HS-5 (cell line): ENCODE measurements around the gene IDH3G.
"Not testable (repeated sequence)": the region's sequence is repeated elsewhere in the genome, so short reads cannot be mapped to it uniquely, and the experiment has no call there.

ENCODE experiments used
- DNase-seq: peaks from one replicate; pipeline ENCODE4 v3.0.0-alpha.2; 2012; ENCODE audit warnings: low read depth

Gene IDH3G

DNA sequence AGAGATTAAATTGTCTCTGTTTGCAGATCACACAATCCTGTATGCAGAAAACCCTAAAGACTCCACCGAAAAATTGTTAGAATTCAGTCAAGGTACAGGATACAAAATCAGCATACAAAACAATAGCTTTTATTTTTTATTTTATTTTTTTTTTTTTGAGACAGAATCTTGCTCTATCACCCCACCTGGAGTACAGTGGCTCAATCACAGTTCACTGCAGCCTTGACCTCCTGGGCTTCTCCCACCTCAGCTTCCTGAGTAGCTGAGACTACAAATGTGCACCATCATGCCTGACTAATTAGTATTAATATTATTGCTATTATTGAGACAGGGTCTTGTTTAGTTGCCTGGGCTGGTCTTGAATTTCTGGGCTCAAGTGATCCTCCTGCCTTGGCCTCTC, 39.0 kb downstream of the IDH3G start:
- DNase-seq = no peak

DNA sequence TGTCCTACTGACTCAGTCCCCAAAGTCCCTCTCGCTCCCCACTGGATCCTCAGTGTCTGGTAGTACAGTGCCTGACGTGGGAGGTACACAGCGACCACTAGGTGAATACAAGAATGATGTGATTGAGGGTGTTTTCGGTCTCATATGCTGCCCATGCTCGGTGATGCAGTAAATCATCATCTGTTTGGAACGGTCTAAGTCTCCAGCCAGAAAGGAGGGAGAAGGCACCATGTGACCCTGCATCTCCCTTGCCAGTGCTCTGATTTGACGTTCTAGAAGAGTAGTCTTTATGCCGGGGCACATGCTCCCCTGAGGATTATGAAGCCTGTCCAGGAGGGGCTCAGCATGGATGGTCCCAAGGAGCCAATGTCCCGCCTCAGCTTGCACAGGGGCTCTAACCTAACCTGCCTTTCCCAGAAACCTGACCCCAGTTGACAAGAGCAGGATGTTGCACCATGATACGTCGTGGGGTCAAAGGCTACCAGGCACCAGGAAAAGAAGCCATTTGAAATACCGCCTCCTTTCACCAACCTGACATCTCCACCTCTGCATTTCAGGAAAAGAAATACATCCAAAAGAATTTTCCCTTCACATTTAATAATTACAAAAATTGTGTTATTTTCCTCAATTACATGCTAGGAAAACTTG, 43.9 kb downstream of the IDH3G start:
- no peak for DNase-seq

DNA sequence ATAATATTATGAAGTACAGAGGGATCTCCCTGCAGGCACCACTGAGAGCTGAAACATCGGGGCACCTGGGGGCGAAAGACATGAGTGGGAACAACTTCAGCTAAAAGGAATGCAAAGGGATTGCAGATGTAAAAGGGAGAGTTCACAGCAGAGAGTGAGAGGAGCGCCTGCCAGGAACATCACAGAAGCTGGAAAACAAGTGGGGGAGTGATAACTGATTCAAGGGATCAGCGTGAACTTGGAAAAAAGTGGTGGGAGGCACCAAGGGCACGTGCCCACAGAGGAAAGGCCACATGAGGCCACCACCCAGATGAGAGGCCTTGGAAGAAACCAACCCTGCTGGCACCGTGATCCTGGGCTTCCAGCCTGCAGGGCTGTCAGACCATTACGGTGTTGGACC, 45.2 kb downstream of the IDH3G start:
- DNase-seq = not testable (repeated sequence)

DNA sequence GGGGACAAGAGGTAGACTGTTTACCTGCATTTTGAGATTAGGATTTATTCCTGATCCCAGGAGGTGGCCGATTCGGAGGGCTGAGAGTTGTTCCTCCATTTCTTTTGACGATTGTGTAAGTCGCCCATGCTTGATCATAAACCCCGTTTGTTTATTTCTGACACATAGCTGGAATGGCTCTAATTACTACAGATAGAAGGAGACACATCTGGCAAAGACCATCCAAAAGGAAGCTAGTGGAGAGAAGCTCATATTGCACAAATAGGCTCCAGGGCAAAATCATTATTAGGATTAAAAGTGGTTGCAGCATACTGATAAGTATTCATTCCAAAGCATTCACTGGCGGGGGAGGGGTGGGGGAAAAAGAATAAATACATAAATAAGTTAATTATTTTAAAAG, 47.2 kb downstream of the IDH3G start:
- DNase-seq = not testable (repeated sequence)

DNA sequence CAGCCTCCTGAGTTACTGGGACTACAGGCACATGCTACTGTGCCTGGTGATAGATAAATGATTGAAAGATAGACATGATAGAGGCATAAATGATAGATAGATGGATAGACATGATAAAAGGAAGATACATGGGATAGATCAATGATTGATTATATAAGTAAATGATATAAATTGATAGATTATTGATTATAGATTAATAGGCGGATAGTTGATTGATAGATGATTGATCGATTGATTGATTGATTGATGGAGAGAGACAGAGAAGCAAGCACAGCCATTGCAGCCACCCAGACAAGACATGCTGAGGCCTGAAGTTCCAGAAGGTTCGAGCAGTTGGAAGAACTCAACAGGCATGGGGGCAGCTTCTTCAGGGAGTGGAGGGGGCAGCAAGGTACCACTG, 47.8 kb downstream of the IDH3G start:
- DNase-seq = no peak

DNA sequence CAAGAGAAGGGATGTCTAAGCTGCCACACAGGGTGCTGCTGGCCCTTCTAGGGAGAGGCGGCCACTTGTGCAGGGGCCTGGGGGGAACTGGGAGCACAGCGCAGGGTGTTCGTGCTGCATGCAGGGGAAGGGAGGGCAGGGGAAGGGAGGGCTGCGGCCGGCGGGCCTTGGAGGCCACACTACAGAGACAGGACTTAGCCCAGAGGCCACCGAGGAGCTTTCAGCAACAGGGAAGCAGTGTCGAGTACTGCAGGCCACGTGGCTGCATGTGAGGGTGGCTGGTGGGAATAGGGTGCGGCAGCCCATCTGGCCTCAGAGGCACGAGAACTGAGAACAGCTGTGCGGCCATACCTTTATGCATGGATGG, 49.1 kb downstream of the IDH3G start:
- DNase-seq = not testable (repeated sequence)

DNA sequence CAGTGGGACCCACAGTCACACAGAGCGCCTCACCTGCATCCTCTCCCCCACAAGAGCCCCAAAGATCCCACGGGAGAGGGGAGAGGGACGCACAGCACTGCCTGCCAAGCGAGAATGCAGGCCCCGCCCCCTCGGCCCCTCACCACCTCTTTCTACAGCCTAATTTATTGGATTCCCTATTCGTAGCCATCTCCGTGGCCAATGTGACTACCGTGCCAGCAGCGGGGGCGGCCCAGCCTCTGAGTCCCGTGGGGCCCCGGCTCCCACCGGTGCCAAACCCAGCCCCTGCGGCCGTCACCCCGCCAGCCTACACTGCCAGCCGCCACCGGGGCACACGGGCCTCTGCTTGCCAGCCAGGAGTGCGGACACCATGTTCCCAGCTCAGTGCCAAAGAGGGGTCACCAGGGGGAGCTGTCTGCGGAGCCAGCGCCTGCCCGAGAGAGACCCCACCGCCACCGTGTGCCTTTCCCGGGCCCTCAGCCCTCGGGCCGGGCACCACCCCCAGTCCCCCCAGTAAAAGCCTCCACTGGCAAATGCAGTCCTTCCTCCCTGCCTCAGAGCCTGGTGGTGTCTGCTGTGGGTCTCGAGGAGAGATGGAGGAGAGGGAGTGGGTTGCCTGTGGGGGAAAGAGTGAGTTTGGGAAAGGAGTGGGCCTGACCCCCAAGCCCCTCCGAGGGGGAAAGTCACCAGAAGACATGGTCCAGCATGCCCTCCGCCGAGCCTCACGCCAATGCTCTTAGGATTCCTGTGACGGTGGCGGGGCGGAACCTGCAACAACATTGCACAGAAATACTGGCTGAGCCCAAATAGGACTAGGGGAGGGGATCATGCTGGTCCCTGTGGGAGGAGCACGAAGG, 49.7 kb downstream of the IDH3G start:
- no peak for DNase-seq

DNA sequence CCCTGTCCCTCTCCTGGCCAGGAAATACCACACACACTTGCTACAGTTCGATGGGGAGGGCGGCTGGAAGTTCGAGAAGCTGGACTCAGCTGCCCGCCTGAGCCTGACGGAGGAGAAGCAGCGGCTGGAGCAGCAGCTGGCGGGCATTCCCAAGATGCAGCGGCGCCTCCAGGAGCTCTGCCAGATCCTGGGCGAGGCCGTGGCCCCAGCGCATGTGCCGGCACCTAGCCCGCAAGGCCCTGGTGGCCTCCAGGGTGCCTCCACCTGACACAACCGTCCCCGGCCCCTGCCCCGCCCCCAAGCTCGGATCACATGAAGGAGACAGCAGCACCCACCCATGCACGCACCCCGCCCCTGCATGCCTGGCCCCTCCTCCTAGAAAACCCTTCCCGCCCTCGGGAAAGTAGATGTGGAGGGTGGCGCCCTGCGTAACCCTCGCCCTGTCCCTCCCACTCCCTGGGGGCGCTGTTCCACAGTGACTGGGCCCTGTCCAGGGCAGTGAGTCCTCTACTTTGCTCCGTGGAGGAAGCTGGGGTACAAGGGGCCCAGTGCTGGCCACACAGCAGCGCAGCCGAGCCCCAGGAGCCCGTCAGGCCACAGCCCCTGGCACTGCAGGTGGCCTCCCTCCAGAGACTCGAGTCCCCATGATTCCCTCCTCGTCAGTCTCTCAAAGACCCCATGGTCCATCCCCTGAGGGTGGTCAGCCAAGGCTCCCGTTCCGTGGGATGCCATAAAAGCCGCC, 50.5 kb downstream of the IDH3G start:
- DNase-seq = not testable (repeated sequence)

DNA sequence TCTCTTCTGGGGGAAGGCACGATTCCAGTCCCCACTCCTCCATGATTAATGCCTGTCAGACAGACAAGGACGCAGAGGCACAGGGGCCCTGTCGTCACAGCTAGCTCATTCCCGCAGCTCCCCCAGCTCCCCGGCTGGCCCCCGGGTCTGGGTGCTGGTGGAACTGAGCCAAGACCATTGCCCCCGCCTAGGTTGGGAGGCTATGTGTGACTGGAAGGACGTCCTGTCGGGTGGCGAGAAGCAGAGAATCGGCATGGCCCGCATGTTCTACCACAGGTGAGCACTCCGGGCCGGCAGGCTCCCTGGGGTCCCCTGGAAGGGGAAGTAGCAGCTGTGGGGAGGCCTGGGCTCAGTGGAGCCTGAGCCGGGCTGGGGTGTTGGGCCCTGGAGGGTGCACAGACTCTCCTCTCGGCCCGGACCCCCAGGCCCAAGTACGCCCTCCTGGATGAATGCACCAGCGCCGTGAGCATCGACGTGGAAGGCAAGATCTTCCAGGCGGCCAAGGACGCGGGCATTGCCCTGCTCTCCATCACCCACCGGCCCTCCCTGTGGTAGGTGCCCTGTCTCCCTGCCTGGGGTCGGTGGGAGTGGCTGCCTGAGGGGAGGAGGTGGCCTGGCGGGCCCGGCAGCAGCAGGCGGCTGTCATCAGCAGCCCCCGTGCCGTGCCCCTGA, 51.2 kb downstream of the IDH3G start:
- DNase-seq = not testable (repeated sequence)

DNA sequence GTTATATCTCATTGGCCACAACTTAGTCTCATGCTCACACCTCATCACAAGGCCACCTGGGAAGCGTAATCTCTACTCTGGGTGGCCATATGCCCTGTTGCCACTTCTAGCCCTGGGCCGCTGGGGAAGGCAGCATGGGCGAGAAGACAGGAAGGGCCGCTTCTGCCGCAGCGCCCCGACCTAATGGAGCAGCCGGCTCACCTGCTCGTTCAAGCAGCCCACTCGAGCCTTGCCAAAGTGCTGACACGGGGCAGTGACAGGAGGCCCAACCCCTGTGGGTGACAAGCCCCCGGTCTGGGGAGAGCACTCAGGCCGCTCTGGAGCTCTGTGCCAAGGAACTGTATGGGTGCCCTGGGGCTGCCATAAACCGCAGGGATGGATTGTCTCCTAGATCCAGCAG, 52.1 kb downstream of the IDH3G start:
- not testable (repeated sequence) for DNase-seq

DNA sequence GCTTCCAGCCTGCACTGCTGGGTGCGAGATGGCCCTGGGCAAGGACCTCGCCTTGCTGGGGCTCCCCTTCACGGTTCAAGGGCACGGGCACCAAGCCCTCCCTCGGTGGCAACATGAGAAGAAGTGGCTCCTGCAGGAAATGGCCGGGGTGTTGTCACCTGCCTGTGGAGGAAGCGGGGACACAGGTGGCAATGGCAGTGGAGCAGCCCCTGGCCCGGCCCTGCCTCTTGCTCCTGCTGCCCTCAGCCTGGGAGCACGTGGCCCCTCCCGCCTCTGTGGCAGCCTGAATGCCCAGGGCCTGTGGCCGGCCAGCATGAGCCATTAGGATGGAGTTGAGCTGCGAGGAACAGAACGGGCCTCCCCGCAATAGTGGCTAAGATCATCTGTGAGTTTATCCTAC, 52.7 kb downstream of the IDH3G start:
- DNase-seq = no peak

DNA sequence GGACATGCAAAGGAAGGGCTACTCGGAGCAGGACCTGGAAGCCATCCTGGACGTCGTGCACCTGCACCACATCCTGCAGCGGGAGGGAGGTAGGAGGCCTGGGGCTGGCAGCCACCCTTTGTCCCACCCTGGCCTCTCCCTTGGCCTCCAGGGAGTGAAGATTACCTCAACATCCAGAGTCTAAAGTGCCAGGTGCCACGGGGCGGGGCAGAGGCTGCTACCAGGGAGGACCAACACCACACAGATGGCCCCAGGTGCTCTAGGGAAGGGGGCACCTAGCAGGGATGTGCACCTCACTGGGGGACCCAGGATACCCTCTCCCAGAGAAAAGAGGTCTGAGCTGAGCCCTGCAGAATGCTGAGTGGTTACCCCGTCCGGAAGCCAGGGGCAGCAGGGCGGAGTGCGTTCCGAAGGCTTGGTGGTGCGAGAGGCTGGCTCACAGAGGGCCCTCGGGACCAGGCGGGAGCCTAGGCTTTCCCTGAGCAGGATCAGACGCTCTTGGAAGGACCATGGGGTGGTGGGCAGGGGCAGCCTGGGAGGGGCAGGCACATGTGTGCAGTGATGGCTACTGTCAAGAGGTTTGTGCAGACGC, 53.4 kb downstream of the IDH3G start:
- DNase-seq = no peak

DNA sequence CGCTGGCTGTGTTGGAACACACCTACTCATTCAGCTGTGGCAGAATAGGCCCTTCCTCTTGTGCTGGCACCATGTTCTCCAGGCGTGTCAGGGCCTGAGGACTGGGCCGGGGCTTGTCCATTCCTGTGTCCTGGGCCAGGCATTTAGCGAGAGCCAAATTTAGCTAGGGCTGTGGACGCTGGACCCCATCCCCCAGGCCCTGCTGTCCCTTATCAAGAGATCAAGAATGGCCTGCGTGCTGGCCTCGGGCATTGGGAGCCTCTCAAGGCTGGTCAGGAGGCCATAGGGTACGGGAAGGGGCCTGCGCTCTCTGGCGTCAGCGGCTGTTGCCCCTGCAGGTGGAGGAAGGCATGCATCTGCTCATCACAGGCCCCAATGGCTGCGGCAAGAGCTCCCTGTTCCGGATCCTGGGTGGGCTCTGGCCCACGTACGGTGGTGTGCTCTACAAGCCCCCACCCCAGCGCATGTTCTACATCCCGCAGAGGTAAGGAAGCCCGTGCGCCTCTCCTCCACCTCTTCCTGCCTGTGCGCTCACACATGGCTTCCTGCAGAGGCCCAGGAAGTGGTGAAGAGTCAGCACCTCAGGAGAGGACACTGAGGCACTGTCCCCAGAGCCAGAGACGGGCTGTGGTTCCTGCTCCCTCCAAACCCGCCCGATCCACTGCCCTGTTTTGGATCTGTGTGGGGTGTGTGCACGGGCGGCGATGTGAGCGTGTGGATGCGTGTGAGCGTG, 54.3 kb downstream of the IDH3G start:
- no peak for DNase-seq

DNA sequence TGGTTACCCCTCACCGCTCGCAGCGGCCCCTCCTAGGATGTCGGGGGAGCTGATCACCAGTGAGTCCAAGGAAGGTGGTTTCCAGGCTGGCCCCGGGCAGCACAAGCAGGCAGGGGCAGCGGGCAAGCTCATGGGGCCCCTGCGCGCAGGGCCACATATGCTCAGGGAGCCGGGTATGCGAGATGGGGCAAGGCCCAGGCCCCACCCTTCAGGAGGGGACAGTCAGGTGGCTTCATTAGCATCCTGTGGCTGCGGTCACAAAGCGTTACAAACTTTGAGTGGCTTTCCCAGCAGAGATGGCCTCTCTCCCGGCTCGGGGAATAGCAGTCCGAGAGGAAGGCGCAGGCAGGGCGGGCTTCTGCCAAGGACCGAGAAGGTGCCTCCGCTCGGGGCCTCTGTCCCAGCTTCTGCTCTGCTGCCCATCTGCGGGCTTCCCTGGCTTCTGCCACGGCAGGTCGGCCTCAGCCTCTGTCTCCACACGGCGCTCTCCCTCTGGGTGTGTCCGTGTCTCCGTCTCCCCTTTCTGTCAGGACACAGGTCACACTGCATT, 56.0 kb downstream of the IDH3G start:
- no peak for DNase-seq

DNA sequence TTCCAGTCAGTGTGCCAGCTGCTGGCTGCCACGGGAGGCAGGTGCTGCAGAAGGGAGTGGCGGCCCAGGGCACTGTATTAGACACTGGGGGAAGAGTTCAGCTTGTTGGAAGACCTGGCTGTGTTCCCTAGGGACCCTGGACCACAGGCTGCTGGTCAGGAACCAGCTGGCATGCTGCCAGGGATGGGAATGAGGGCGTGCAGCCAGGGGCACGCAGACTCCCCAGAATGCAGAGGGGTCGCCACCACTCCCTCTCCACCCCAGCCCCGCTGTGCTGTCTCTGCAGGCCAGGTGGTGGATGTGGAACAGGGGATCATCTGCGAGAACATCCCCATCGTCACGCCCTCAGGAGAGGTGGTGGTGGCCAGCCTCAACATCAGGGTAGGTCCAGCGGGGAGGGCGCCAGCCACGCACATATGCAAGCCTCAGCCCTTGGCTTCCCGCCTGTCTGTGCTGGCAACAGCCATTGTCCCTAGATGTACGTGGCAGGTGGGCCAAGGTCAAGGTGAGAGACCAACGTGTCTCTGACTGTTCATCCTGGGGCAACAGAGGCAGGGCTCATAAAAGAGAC, 57.2 kb downstream of the IDH3G start:
- no peak for DNase-seq

DNA sequence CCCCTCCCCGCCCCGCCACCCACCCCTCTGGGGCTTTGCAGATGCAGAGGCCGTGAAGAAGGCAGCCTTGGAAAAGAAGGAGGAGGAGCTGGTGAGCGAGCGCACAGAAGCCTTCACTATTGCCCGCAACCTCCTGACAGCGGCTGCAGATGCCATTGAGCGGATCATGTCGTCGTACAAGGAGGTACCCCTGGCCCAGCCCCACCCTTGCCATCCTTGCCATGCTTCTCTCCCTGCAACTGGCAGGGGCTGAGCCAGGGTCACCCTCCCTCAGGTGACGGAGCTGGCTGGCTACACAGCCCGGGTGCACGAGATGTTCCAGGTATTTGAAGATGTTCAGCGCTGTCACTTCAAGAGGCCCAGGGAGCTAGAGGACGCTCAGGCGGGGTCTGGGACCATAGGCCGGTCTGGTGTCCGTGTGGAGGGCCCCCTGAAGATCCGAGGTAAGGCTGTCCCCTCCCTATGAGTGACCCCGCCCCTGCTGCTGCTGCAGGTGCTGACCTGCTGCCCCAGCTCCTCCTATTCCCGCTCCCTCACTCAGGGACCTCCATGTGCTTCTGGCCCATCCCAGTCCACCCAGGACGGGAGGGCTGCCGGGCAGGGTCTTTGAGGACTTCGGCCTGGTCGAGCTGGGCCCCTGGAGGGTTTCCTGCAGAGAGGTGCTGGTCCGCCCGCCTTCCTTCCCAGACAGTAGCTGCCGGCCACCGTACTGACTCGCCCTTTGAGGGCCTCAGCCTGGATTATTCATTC, 57.9 kb downstream of the IDH3G start:
- no peak for DNase-seq
